SK-N-SH (cell line): ENCODE measurements around the gene RFX7.

ENCODE experiments used
- CTCF ChIP-seq: fragments of 200-600 bp; sonication (generic); IDR thresholded peaks from 2 replicates; pipeline ENCODE4 v1.6.1; 2017; ENCODE audit warnings: antibody characterized with exemption, mild to moderate bottlenecking, moderate library complexity
- EP300 ChIP-seq, 2 experiments: IDR thresholded peaks; 2 replicates each; pipeline versions ENCODE4 v1.4.0 to v1.6.1; 2012; ENCODE audit warnings: borderline replicate concordance in 1 of 2, low read depth in 1 of 2, low read length in 1 of 2
- FOSL2 ChIP-seq: IDR thresholded peaks from 2 replicates; pipeline ENCODE4 v1.4.0; 2012; ENCODE audit warnings: low read depth, mild to moderate bottlenecking, moderate library complexity, borderline replicate concordance
- FOXM1 ChIP-seq: IDR thresholded peaks from 2 replicates; pipeline ENCODE4 v1.4.0; 2012; ENCODE audit warnings: low read depth, mild to moderate bottlenecking
- GATA2 ChIP-seq: sonication (generic); formaldehyde crosslinking; IDR thresholded peaks from 2 replicates; pipeline ENCODE4 v1.5.0; 2020; ENCODE audit warnings: mild to moderate bottlenecking, missing genetic modification reagents
- PBX3 ChIP-seq: IDR thresholded peaks from 2 replicates; pipeline ENCODE4; 2012
- REST ChIP-seq: IDR thresholded peaks from 2 replicates; pipeline ENCODE4 v1.6.1; 2012; ENCODE audit warnings: mild to moderate bottlenecking, low read depth, low read length, moderate library complexity
- USF2 ChIP-seq: fragments of 150-350 bp; IDR thresholded peaks from 2 replicates; pipeline ENCODE4 v1.6.1; 2017; ENCODE audit warnings: antibody characterized with exemption, low read length, low read depth, borderline replicate concordance
- ZBTB33 ChIP-seq: IDR thresholded peaks from 2 replicates; pipeline ENCODE4 v1.4.0; 2012; ENCODE audit warnings: low read depth, borderline replicate concordance

GRCh38 chr15:56082263-56082761, 161.4 kb downstream of the RFX7 start:
- no peak for TF ChIP-seq REST
- no peak for TF ChIP-seq ZBTB33
- no peak for TF ChIP-seq EP300 (IDR thresholded peaks at IDR 0.05; ENCODE audit: borderline replicate concordance in 1 of 2, low read depth in 1 of 2, low read length in 1 of 2)
- no peak for TF ChIP-seq USF2
- TF ChIP-seq FOXM1: no peak
- TF ChIP-seq CTCF: no peak
- TF ChIP-seq PBX3: no peak
- no peak for TF ChIP-seq GATA2 (CRISPR knock-in tag)
- TF ChIP-seq FOSL2: no peak
